Measurements from ENCODE around the gene ICAM1.
"Not testable (repeated sequence)": the region's sequence is repeated elsewhere in the genome, so short reads cannot be mapped to it uniquely, and the experiment has no call there.

Gene ICAM1

GRCh38 chr19:10270616-10271394, at the start of gene ICAM1:
Gene ICAM1 (plus strand): TSS chr19:10271120. CDS start chr19:10271160, 40 bp downstream.
- intact Hi-C loops (cut with DNase I): no loop called here
- DNase-seq: peak in 28 of 42 donors; percentile 24 to 74 (median 53)

- intact Hi-C loops (cut with DNase I): no loop called here
- peak in 6 of 42 donors; percentile 8 to 45 (median 25) for DNase-seq
Measured at GRCh38 chr19:10222201-10222890, 48.6 kb upstream of the ICAM1 start.

GRCh38 chr19:10223488-10224213, 47.3 kb upstream of the ICAM1 start:
- intact Hi-C loops (cut with DNase I): no loop called here
- DNase-seq: no peak

GRCh38 chr19:10224337-10224736, 46.6 kb upstream of the ICAM1 start:
- DNase-seq: no peak
- intact Hi-C loops (cut with DNase I): no loop called here

- peak in 1 of 42 donors; percentile 19 for DNase-seq
- intact Hi-C loops (cut with DNase I): no loop called here
Measured at GRCh38 chr19:10226021-10226375, 44.9 kb upstream of the ICAM1 start.

- peak in 35 of 42 donors; percentile 17 to 82 (median 39) for DNase-seq
- intact Hi-C loops (cut with DNase I): no loop called here
Measured at GRCh38 chr19:10226376-10227025, 44.4 kb upstream of the ICAM1 start.

- intact Hi-C loops (cut with DNase I): no loop called here
- DNase-seq: peak; percentile 84 to 98 (median 95)
Measured at GRCh38 chr19:10227026-10227971, 43.6 kb upstream of the ICAM1 start.

GRCh38 chr19:10228393-10228792, 42.5 kb upstream of the ICAM1 start:
- no peak for DNase-seq
- intact Hi-C loops (cut with DNase I): no loop called here

- intact Hi-C loops (cut with DNase I): no loop called here
- peak in 8 of 42 donors; percentile 14 to 57 (median 29) for DNase-seq
Measured at GRCh38 chr19:10228920-10229319, 42.0 kb upstream of the ICAM1 start.

- peak in 33 of 42 donors; percentile 5 to 57 (median 28) for DNase-seq
- intact Hi-C loops (cut with DNase I): no loop called here
Measured at GRCh38 chr19:10230173-10230860, 40.6 kb upstream of the ICAM1 start.

GRCh38 chr19:10230861-10231611, 39.9 kb upstream of the ICAM1 start, which contains the start of gene S1PR2:
Gene S1PR2 (minus strand): TSS chr19:10231331. CDS start chr19:10224905, 6,426 bp downstream.
- intact Hi-C loops (cut with DNase I): no loop called here

GRCh38 chr19:10231612-10232228, 39.2 kb upstream of the ICAM1 start:
- intact Hi-C loops (cut with DNase I): no loop called here
- DNase-seq: no peak

More at GRCh38 chr19:10230861-10231611, 39.9 kb upstream of the ICAM1 start, which contains the start of gene S1PR2:
- DNase-seq: peak in 38 of 42 donors; percentile 15 to 78 (median 52)

GRCh38 chr19:10233946-10234345, 37.0 kb upstream of the ICAM1 start:
- intact Hi-C loops (cut with DNase I): no loop called here
- DNase-seq: no peak

GRCh38 chr19:10235003-10235402, 35.9 kb upstream of the ICAM1 start:
- intact Hi-C loops (cut with DNase I): no loop called here
- DNase-seq: no peak

GRCh38 chr19:10235409-10235808, 35.5 kb upstream of the ICAM1 start:
- intact Hi-C loops (cut with DNase I); DNase-seq: not testable (repeated sequence)

GRCh38 chr19:10237702-10238101, 33.2 kb upstream of the ICAM1 start:
- intact Hi-C loops (cut with DNase I): no loop called here
- no peak for DNase-seq

Data from head of caudate nucleus (tissue), 42 donors.